Smooth muscle cell of the pulmonary artery (primary cell): ENCODE data around the gene PUS10. TPM values are rescaled to one million over a fixed set of nuclear protein-coding genes. Genes with fewer than 3 reads are reported as not detected.

Source experiments
- total RNA-seq: library from RNA; depleted of rRNA; stranded (reverse); fragments of >200 nt; gene quantifications from 2 replicates; pipeline ENCODE4 v1.2.3, GENCODE V29; 2014

Gene PUS10
- total RNA-seq, result 5.3 and 5.7 TPM in 2 replicates

GRCh38 chr2:61017556-61018317 is at the start of gene PUS10, which contains the start of gene PEX13:
TSS of gene PUS10 (minus strand) at chr2:61018255. CDS start at chr2:61011890, 6,365 bp downstream.
TSS of gene PEX13 (plus strand) at chr2:61017720. CDS start at chr2:61017760, 40 bp downstream.

GRCh38 chr2:61065714-61066709 is 48.0 kb upstream of the PUS10 start, which contains the start of gene SANBR:
TSS of gene SANBR (plus strand) at chr2:61065871. CDS start at chr2:61070351, 4,480 bp downstream.

Other genes starting within 250 kb of the PUS10 start
- 4.2 and 4.8 TPM in 2 replicates for gene REL, start 136.7 kb downstream of the PUS10 start, total RNA-seq
- 31.5 and 31.9 TPM in 2 replicates for gene PEX13, start 535 bp downstream of the PUS10 start, total RNA-seq
- gene SANBR, start 47.6 kb upstream of the PUS10 start, total RNA-seq, result 8.9 and 10.4 TPM in 2 replicates
- 11.3 TPM in 2 replicates for gene C2orf74, start 143.9 kb upstream of the PUS10 start, total RNA-seq